Keratinocyte (primary cell): ENCODE data around the gene CUBN. TPM values are rescaled to one million over a fixed set of nuclear protein-coding genes. Genes with fewer than 3 reads are reported as not detected.

Experiments used
- DNase-seq: peaks from one replicate; pipeline ENCODE4 v3.0.0-alpha.2; 2011; ENCODE audit warnings: low read depth, missing footprints, low spot score
- FAIRE-seq: peaks from 2 replicates; lab custom pipeline; 2011; peaks lifted over from hg19 to GRCh38; lab: Jason Lieb, UNC
- H2AFZ ChIP-seq: 2 replicates; pipeline ENCODE4 v1.6.0; 2012; ENCODE audit warnings: low read length, control low read depth, inconsistent platforms; ENCODE audit not compliant: control insufficient read depth
- H3K27ac ChIP-seq: 2 replicates; pipeline ENCODE4 v1.5.1; 2011; ENCODE audit warnings: low read length; ENCODE audit not compliant: control insufficient read depth, insufficient read depth
- H3K27me3 ChIP-seq: 3 replicates; pipeline ENCODE4 v1.6.0; 2011; ENCODE audit warnings: low read length; ENCODE audit not compliant: control insufficient read depth, insufficient read depth; ENCODE audit errors: extremely low read depth
- H3K36me3 ChIP-seq, 2 experiments: 2 replicates in 1 of 2; 3 replicates in 1 of 2; pipeline ENCODE4 v1.5.1; 2011; ENCODE audit warnings: low read length in 2 of 2, mild to moderate bottlenecking in 1 of 2; ENCODE audit not compliant: control insufficient read depth in 2 of 2, insufficient read depth in 2 of 2; ENCODE audit errors: extremely low read depth in 1 of 2
- H3K4me1 ChIP-seq: 3 replicates; pipeline ENCODE4 v1.5.1; 2011; ENCODE audit warnings: low read length; ENCODE audit not compliant: control insufficient read depth, insufficient read depth; ENCODE audit errors: extremely low read depth
- H3K4me2 ChIP-seq: 3 replicates; pipeline ENCODE4 v1.6.0; 2011; ENCODE audit warnings: low read depth, low read length; ENCODE audit not compliant: control insufficient read depth, insufficient read depth; ENCODE audit errors: extremely low read depth
- H3K4me3 ChIP-seq, 3 experiments: fragments of 200-600 bp in 1 of 3; sonication (generic) in 1 of 3; 2 replicates in 2 of 3; 3 replicates in 1 of 3; pipeline ENCODE4 v1.5.1; 2011 to 2016; ENCODE audit warnings: low read length in 3 of 3, mild to moderate bottlenecking in 3 of 3, control low read depth in 2 of 3, inconsistent platforms in 1 of 3, low read depth in 1 of 3, mixed read lengths in 1 of 3, mixed run types in 1 of 3, moderate library complexity in 1 of 3; ENCODE audit not compliant: control insufficient read depth in 2 of 3, insufficient read depth in 2 of 3; ENCODE audit errors: extremely low read depth in 1 of 3
- H3K79me2 ChIP-seq: 2 replicates; pipeline ENCODE4 v1.6.0; 2012; ENCODE audit warnings: low read length; ENCODE audit not compliant: control insufficient read depth, insufficient read depth
- H3K9ac ChIP-seq: 3 replicates; pipeline ENCODE4 v1.6.0; 2011; ENCODE audit warnings: low read length; ENCODE audit not compliant: control insufficient read depth, insufficient read depth; ENCODE audit errors: extremely low read depth
- H3K9me1 ChIP-seq: 3 replicates; pipeline ENCODE4 v1.6.0; 2011; ENCODE audit warnings: low read length; ENCODE audit not compliant: control insufficient read depth, insufficient read depth; ENCODE audit errors: extremely low read depth
- H3K9me3 ChIP-seq: 2 replicates; pipeline ENCODE4 v1.5.1; 2012; ENCODE audit warnings: low read depth, low read length; ENCODE audit not compliant: control insufficient read depth
- H4K20me1 ChIP-seq: 3 replicates; pipeline ENCODE4 v1.6.0; 2011; ENCODE audit warnings: low read length; ENCODE audit not compliant: control insufficient read depth, insufficient read depth; ENCODE audit errors: extremely low read depth
- CTCF ChIP-seq, 3 experiments: IDR thresholded peaks in 1 of 3; conservative IDR thresholded peaks in 1 of 3; optimal IDR thresholded peaks in 1 of 3; 2 replicates in 2 of 3; 3 replicates in 1 of 3; pipeline versions ENCODE3 to v1.5.1; 2011; ENCODE audit warnings: low read length in 3 of 3, mild to moderate bottlenecking in 3 of 3, moderate library complexity in 2 of 3, control low read depth in 1 of 3, inconsistent platforms in 1 of 3; ENCODE audit not compliant: insufficient read depth in 2 of 3; ENCODE audit errors: extremely low read depth in 1 of 3
- EZH2 ChIP-seq: IDR thresholded peaks from one replicate; pipeline ENCODE4 v1.6.1; 2012; ENCODE audit warnings: inconsistent platforms, mild to moderate bottlenecking, low read length, moderate library complexity
- dilution Hi-C: fragments of 300-500 bp; cut with MboI; formaldehyde crosslinking; loops from one replicate; pipeline ENCODE4 v1.7.0; 2020; ENCODE audit warnings: low sequenced_read_pairs; ENCODE audit not compliant: extremely low pct_ligation_motif_present
- polyA plus RNA-seq, 5 experiments: library from polyadenylated mRNA; depleted of rRNA in 3 of 5; stranded (reverse) in 3 of 5; stranded (forward) in 1 of 5; unstranded in 1 of 5; fragments of >200 nt; gene quantifications; 1 replicate in 1 of 5; 2 replicates in 3 of 5; 3 replicates in 1 of 5; pipeline versions ENCODE4 v1.2.1 to v1.2.3, GENCODE V29; 2011 to 2012; ENCODE audit warnings: missing spikeins in 2 of 5, low read depth in 1 of 5, low replicate concordance in 1 of 5

CUBN gene
- polyA plus RNA-seq, 1 donor (not counting 4 experiments of a cell fraction or from before 2014, with no cell fraction given) = 0.07 TPM

- DNase-seq = no peak
- peaks cover 5% of the 10 kb centered on the region for H4K20me1 ChIP-seq
- no peak overlapping the region for H3K27ac ChIP-seq
- dilution Hi-C loops = no loop called here
- no peaks in the 10 kb centered on the region for H3K9me1 ChIP-seq
- H3K9ac ChIP-seq = no peak overlapping the region
- no peaks in the 10 kb centered on the region for H3K9me3 ChIP-seq
- H3K4me3 ChIP-seq = no peak overlapping the region
- H3K4me2 ChIP-seq = no peak overlapping the region
- no peaks in the 10 kb centered on the region for H3K4me1 ChIP-seq
- peaks cover 59% of the 10 kb centered on the region for H3K79me2 ChIP-seq
- no peaks in the 10 kb centered on the region for H3K36me3 ChIP-seq
- no peak for FAIRE-seq
- no peaks in the 10 kb centered on the region for H3K27me3 ChIP-seq
- H2AFZ ChIP-seq = no peak overlapping the region
- TF ChIP-seq CTCF (optimal IDR thresholded peaks at IDR 0.05 in 1 of 3, IDR thresholded peaks at IDR 0.05 in 1 of 3, conservative IDR thresholded peaks at IDR 0.05 in 1 of 3; ENCODE audit: extremely low read depth in 1 of 3, insufficient read depth in 2 of 3, low read length in 3 of 3) = no peak
Measured at GRCh38 chr10:16795410-16796073, 334.1 kb downstream of the CUBN start.

- Histone ChIP-seq H3K9ac (no peak overlapping the region), H3K9me1 (no peaks in the 10 kb centered on the region), H3K27ac (no peak overlapping the region), H2AFZ (no peak overlapping the region), H3K27me3 (no peaks in the 10 kb centered on the region), H3K9me3 (no peaks in the 10 kb centered on the region), H4K20me1 (peaks cover 5% of the 10 kb centered on the region), H3K4me2 (no peak overlapping the region), H3K4me1 (no peaks in the 10 kb centered on the region), H3K79me2 (peaks cover 50% of the 10 kb centered on the region), H3K36me3 (no peaks in the 10 kb centered on the region), H3K4me3 (no peak overlapping the region)
- TF ChIP-seq EZH2 = no peak
- no peak for TF ChIP-seq CTCF (optimal IDR thresholded peaks at IDR 0.05 in 1 of 3, IDR thresholded peaks at IDR 0.05 in 1 of 3, conservative IDR thresholded peaks at IDR 0.05 in 1 of 3; ENCODE audit: extremely low read depth in 1 of 3, insufficient read depth in 2 of 3, low read length in 3 of 3)
- FAIRE-seq (no peak), DNase-seq (no peak)
- dilution Hi-C loops = no loop called here
Measured at GRCh38 chr10:16794005-16794404, 335.6 kb downstream of the CUBN start.
